IMR-90 (cell line): ENCODE measurements around the gene TULP4.

ENCODE experiments used
- CEBPB ChIP-seq: IDR thresholded peaks from 2 replicates; pipeline ENCODE4 v1.6.1; 2012; ENCODE audit warnings: low read depth, low read length, improper control_type of control experiment
- CHD1 ChIP-seq: IDR thresholded peaks from 2 replicates; pipeline ENCODE4 v1.6.1; 2012; ENCODE audit warnings: low read depth, low read length, improper control_type of control experiment
- MXI1 ChIP-seq: IDR thresholded peaks from 2 replicates; pipeline ENCODE4 v1.6.1; 2012; ENCODE audit warnings: low read depth, mild to moderate bottlenecking, low read length, moderate library complexity, borderline replicate concordance
- POLR2A ChIP-seq: IDR thresholded peaks from 2 replicates; pipeline ENCODE4 v1.6.1; 2012; ENCODE audit warnings: mild to moderate bottlenecking, low read depth, low read length
- RAD21 ChIP-seq: IDR thresholded peaks from 2 replicates; pipeline ENCODE4 v1.6.1; 2012; ENCODE audit warnings: low read length, improper control_type of control experiment
- RFX5 ChIP-seq: IDR thresholded peaks from 2 replicates; pipeline ENCODE4 v1.8.0; 2012; ENCODE audit warnings: low read depth, mild to moderate bottlenecking, low read length, moderate library complexity
- SMC3 ChIP-seq: fragments of 150-350 bp; IDR thresholded peaks from 2 replicates; pipeline ENCODE4 v1.6.1; 2016; ENCODE audit warnings: low read depth, mild to moderate bottlenecking, antibody characterized with exemption, low read length, moderate library complexity
- TF ChIP-seq, protein P1 (sequence below): conservative IDR thresholded peaks from 2 replicates; pipeline ENCODE4 v1.5.1; 2012; ENCODE audit warnings: mild to moderate bottlenecking, low read depth, low read length, improper control_type of control experiment

- TF ChIP-seq, protein P1, sequence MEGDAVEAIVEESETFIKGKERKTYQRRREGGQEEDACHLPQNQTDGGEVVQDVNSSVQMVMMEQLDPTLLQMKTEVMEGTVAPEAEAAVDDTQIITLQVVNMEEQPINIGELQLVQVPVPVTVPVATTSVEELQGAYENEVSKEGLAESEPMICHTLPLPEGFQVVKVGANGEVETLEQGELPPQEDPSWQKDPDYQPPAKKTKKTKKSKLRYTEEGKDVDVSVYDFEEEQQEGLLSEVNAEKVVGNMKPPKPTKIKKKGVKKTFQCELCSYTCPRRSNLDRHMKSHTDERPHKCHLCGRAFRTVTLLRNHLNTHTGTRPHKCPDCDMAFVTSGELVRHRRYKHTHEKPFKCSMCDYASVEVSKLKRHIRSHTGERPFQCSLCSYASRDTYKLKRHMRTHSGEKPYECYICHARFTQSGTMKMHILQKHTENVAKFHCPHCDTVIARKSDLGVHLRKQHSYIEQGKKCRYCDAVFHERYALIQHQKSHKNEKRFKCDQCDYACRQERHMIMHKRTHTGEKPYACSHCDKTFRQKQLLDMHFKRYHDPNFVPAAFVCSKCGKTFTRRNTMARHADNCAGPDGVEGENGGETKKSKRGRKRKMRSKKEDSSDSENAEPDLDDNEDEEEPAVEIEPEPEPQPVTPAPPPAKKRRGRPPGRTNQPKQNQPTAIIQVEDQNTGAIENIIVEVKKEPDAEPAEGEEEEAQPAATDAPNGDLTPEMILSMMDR: no peak
- no peak for TF ChIP-seq POLR2A
- no peak for TF ChIP-seq RAD21
- TF ChIP-seq CHD1: no peak
- no peak for TF ChIP-seq CEBPB
- no peak for TF ChIP-seq RFX5
- no peak for TF ChIP-seq SMC3
- TF ChIP-seq MXI1: no peak
Observed at GRCh38 chr6:158437571-158437970, 125.3 kb downstream of the TULP4 start.
